Measurements from ENCODE around the gene PHTF1.

GRCh38 chr1:113676524-113676923, 82.8 kb downstream of the PHTF1 start:
- no peak for TF ChIP-seq HDAC2 (IDR thresholded peaks at IDR 0.05)
- no peak for TF ChIP-seq RBBP5 (conservative IDR thresholded peaks at IDR 0.05)
- no peak for TF ChIP-seq TARDBP (IDR thresholded peaks at IDR 0.05; ENCODE audit: borderline replicate concordance)
- TF ChIP-seq ZZZ3 (IDR thresholded peaks at IDR 0.05; ENCODE audit: control insufficient read depth, insufficient read length, low read depth) = no peak
- TF ChIP-seq ESRRA (IDR thresholded peaks at IDR 0.05; ENCODE audit: low read length) = no peak
- no peak for TF ChIP-seq ATF3 (IDR thresholded peaks at IDR 0.05; ENCODE audit: borderline replicate concordance, extremely low read depth, low read depth, low read length)
- no peak for TF ChIP-seq MXI1 (IDR thresholded peaks at IDR 0.05; ENCODE audit: low read depth, low read length)
- no peak for TF ChIP-seq HCFC1 (IDR thresholded peaks at IDR 0.05; ENCODE audit: low read length)
- TF ChIP-seq CTCF (IDR thresholded peaks at IDR 0.05 in 2 of 3, conservative IDR thresholded peaks at IDR 0.05 in 1 of 3; ENCODE audit: control insufficient read depth in 2 of 3, extremely low read depth in 1 of 3, insufficient read depth in 1 of 3, low read depth in 3 of 3, low read length in 3 of 3) = no peak
